Endothelial cell of umbilical vein (primary cell): Measurements from ENCODE around the gene MTMR3. TPM values are rescaled to one million over a fixed set of nuclear protein-coding genes. Genes with fewer than 3 reads are reported as not detected.

Experiments
- BruUV-seq: library from RNA; stranded (reverse); fragments of 400-500 nt; replicated peaks from 2 replicates; lab custom pipeline; 2021; lab: Mats Ljungman, UMichigan
- CTCF ChIA-PET: fragments of 300-600, 350-600 bp; sonication (Branson Sonifier 250); formaldehyde crosslinking; loops from one replicate; lab custom pipeline; 2021; ENCODE audit warnings: antibody characterized with exemption, inconsistent platforms; lab: Charles Lee
- POLR2A ChIA-PET: fragments of 300-600, 350-600 bp; sonication (Branson Sonifier 250); formaldehyde crosslinking; loops from one replicate; lab custom pipeline; 2021; ENCODE audit warnings: antibody characterized with exemption, inconsistent platforms; lab: Charles Lee
- DNase-seq: peaks from one replicate; pipeline ENCODE4 v3.0.0-alpha.2; 2011; ENCODE audit warnings: low read depth, low spot score
- FAIRE-seq: peaks from 2 replicates; lab custom pipeline; 2011; peaks lifted over from hg19 to GRCh38; lab: Jason Lieb, UNC
- H2AFZ ChIP-seq: 2 replicates; pipeline ENCODE4 v1.6.0; 2012; ENCODE audit warnings: low read depth, low read length, control low read depth, inconsistent platforms
- H3K27ac ChIP-seq: 2 replicates; pipeline ENCODE4 v1.5.1; 2011; ENCODE audit warnings: low read depth, mild to moderate bottlenecking, control low read depth, low read length, moderate library complexity; ENCODE audit not compliant: insufficient read depth
- H3K27me3 ChIP-seq, 2 experiments: 2 replicates each; pipeline versions ENCODE4 v1.6.0 to v1.6.1; 2011; ENCODE audit warnings: low read length in 2 of 2, mixed read lengths in 1 of 2; ENCODE audit not compliant: control insufficient read depth in 2 of 2, insufficient read depth in 2 of 2
- H3K36me3 ChIP-seq, 2 experiments: 2 replicates in 1 of 2; 3 replicates in 1 of 2; pipeline ENCODE4 v1.5.1; 2011; ENCODE audit warnings: low read length in 2 of 2, mild to moderate bottlenecking in 1 of 2, moderate library complexity in 1 of 2; ENCODE audit not compliant: control insufficient read depth in 2 of 2, insufficient read depth in 2 of 2; ENCODE audit errors: extremely low read depth in 1 of 2
- H3K4me1 ChIP-seq: 3 replicates; pipeline ENCODE4 v1.5.1; 2011; ENCODE audit warnings: mild to moderate bottlenecking, low read length; ENCODE audit not compliant: control insufficient read depth, insufficient read depth; ENCODE audit errors: extremely low read depth
- H3K4me2 ChIP-seq: 2 replicates; pipeline ENCODE4 v1.6.1; 2011; ENCODE audit warnings: low read length, control low read depth, mixed read lengths; ENCODE audit not compliant: insufficient read depth
- H3K4me3 ChIP-seq, 3 experiments: fragments of 200-600 bp in 1 of 3; sonication (generic), shearing (Covaris generic) in 1 of 3; replicated peaks in 1 of 3; 2 replicates each; pipeline ENCODE4 v1.5.1; 2011 to 2016; ENCODE audit warnings: control low read depth in 3 of 3, low read length in 3 of 3, mild to moderate bottlenecking in 2 of 3, inconsistent platforms in 1 of 3, low read depth in 1 of 3, moderate library complexity in 1 of 3; ENCODE audit not compliant: insufficient read depth in 1 of 3
- H3K79me2 ChIP-seq: 2 replicates; pipeline ENCODE4 v1.6.0; 2012; ENCODE audit warnings: low read length, inconsistent platforms; ENCODE audit not compliant: control insufficient read depth, insufficient read depth
- H3K9ac ChIP-seq: replicated peaks from 2 replicates; pipeline ENCODE3; 2011; ENCODE audit warnings: low read length, control low read depth; ENCODE audit not compliant: insufficient read depth; ENCODE audit errors: extremely low read depth
- H3K9me1 ChIP-seq: replicated peaks from 3 replicates; pipeline ENCODE4 v1.6.0; 2011; ENCODE audit warnings: mild to moderate bottlenecking, low read length; ENCODE audit not compliant: control insufficient read depth, insufficient read depth; ENCODE audit errors: extremely low read depth
- H3K9me3 ChIP-seq: replicated peaks from 2 replicates; pipeline ENCODE4 v1.5.1; 2012; ENCODE audit warnings: low read length, inconsistent platforms; ENCODE audit not compliant: control insufficient read depth, insufficient read depth
- H4K20me1 ChIP-seq: replicated peaks from 2 replicates; pipeline ENCODE3; 2011; ENCODE audit warnings: mild to moderate bottlenecking, low read length; ENCODE audit not compliant: control insufficient read depth, insufficient read depth; ENCODE audit errors: extremely low read depth
- EZH2 ChIP-seq: IDR thresholded peaks from 2 replicates; pipeline ENCODE4 v1.6.1; 2012; ENCODE audit warnings: borderline replicate concordance, low read depth, mild to moderate bottlenecking, moderate library complexity, low read length, inconsistent platforms; ENCODE audit not compliant: severe bottlenecking
- FOS ChIP-seq: IDR thresholded peaks from 2 replicates; pipeline ENCODE4 v1.6.1; 2011; ENCODE audit warnings: mild to moderate bottlenecking, low read length, moderate library complexity, borderline replicate concordance; ENCODE audit not compliant: insufficient read depth
- GATA2 ChIP-seq: IDR thresholded peaks from 2 replicates; pipeline ENCODE4 v1.7.0; 2011; ENCODE audit warnings: low read depth, mild to moderate bottlenecking, moderate library complexity, mixed read lengths, low read length; ENCODE audit not compliant: insufficient read length, insufficient read depth
- JUN ChIP-seq: IDR thresholded peaks from 2 replicates; pipeline ENCODE4 v1.6.1; 2011; ENCODE audit warnings: borderline replicate concordance, low read depth; ENCODE audit not compliant: insufficient read length, insufficient read depth
- MYC ChIP-seq: IDR thresholded peaks from one replicate; pipeline ENCODE4 v1.6.1; 2011; ENCODE audit warnings: mild to moderate bottlenecking, low read depth, low read length
- POLR2A ChIP-seq: IDR thresholded peaks from 2 replicates; pipeline ENCODE4 v1.6.1; 2012; ENCODE audit warnings: low read depth, mild to moderate bottlenecking, control low read depth, low read length
- POLR2AphosphoS5 ChIP-seq: IDR thresholded peaks from 2 replicates; pipeline ENCODE4 v1.6.1; 2012; ENCODE audit warnings: low read depth, mild to moderate bottlenecking, control low read depth, low read length, moderate library complexity; ENCODE audit not compliant: insufficient read depth
- dilution Hi-C: fragments of 300-500 bp; cut with MboI; formaldehyde crosslinking; loops from one replicate; pipeline ENCODE4 v1.15.0; 2019; ENCODE audit warnings: low sequenced_read_pairs; ENCODE audit not compliant: extremely low pct_ligation_motif_present
- intact Hi-C: fragments of 100-400 bp; cut with micrococcal nuclease; formaldehyde crosslinking; loops from one replicate; pipeline ENCODE4 v1.10.0; 2022
- polyA plus RNA-seq, 4 experiments: library from polyadenylated mRNA; depleted of rRNA in 3 of 4; stranded (reverse) in 3 of 4; unstranded in 1 of 4; fragments of >200 nt; gene quantifications; 2 replicates each; pipeline versions ENCODE4 v1.2.1 to v1.2.3, GENCODE V29; 2011 to 2012; ENCODE audit warnings: missing spikeins in 1 of 4
- total RNA-seq: library from RNA; stranded (reverse); gene quantifications from 2 replicates; pipeline ENCODE4 v1.2.3, GENCODE V29; 2021
- TF ChIP-seq, protein P1 (sequence below), 2 donors: IDR thresholded peaks; 1 replicate in 1 of 2; 2 replicates in 1 of 2; pipeline ENCODE4 v1.5.1; 2011; ENCODE audit warnings: low read length in 2 of 2, mild to moderate bottlenecking in 2 of 2, moderate library complexity in 2 of 2, control low read depth in 1 of 2, inconsistent platforms in 1 of 2, low read depth in 1 of 2; ENCODE audit not compliant: insufficient read depth in 1 of 2; ENCODE audit errors: extremely low read depth in 1 of 2
- TF ChIP-seq, protein P2 (sequence below): IDR thresholded peaks from 2 replicates; pipeline ENCODE4 v1.6.1; 2011; ENCODE audit not compliant: insufficient read depth, insufficient read length

MTMR3 gene
- total and polyA plus RNA-seq, 2 donors (not counting 3 experiments of a cell fraction or from before 2014, with no cell fraction given) = 30.1 to 36.5 TPM

DNA sequence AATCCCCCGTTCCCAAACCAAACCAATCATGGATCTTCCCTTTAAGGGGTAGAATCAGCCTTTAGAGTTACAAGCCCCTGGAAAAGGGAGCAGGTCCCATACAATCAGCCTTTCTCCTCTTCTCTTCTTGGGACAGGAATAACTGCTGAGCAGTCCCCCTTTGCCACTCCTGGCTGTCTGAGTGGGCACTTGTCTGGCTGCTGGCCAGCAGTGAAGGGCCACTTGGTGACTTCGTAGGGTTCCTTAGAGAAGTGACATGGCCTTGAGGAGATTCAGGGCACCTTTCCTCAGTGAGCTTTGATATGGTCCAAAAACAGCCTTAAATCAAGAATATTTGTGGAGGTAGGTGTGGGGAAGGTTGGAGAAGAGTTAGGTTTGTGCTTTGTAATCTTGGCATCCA, 143.8 kb downstream of the MTMR3 start:
- no peak overlapping the region for H3K4me3 ChIP-seq
- DNase-seq (no peak), FAIRE-seq (no peak)
- H3K4me1 ChIP-seq = no peaks in the 10 kb centered on the region
- no peak overlapping the region for H3K27ac ChIP-seq
- intact Hi-C loops = no loop called here
- TF ChIP-seq, protein P1, sequence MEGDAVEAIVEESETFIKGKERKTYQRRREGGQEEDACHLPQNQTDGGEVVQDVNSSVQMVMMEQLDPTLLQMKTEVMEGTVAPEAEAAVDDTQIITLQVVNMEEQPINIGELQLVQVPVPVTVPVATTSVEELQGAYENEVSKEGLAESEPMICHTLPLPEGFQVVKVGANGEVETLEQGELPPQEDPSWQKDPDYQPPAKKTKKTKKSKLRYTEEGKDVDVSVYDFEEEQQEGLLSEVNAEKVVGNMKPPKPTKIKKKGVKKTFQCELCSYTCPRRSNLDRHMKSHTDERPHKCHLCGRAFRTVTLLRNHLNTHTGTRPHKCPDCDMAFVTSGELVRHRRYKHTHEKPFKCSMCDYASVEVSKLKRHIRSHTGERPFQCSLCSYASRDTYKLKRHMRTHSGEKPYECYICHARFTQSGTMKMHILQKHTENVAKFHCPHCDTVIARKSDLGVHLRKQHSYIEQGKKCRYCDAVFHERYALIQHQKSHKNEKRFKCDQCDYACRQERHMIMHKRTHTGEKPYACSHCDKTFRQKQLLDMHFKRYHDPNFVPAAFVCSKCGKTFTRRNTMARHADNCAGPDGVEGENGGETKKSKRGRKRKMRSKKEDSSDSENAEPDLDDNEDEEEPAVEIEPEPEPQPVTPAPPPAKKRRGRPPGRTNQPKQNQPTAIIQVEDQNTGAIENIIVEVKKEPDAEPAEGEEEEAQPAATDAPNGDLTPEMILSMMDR (IDR thresholded peaks at IDR 0.05; ENCODE audit: extremely low read depth in 1 of 2, insufficient read depth in 1 of 2, low read depth in 1 of 2, low read length in 2 of 2) = no peak
- no peak for TF ChIP-seq GATA2
- TF ChIP-seq JUN = no peak
- TF ChIP-seq, protein P2, sequence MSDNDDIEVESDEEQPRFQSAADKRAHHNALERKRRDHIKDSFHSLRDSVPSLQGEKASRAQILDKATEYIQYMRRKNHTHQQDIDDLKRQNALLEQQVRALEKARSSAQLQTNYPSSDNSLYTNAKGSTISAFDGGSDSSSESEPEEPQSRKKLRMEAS = no peak
- no peak for TF ChIP-seq POLR2A
- no peak for TF ChIP-seq EZH2
- TF ChIP-seq POLR2AphosphoS5 = no peak
- no peak for TF ChIP-seq MYC
- TF ChIP-seq FOS = no peak
- ChIA-PET CTCF (interaction anchor here (1.3 kb wide), 1 partner anchor 82 kb away, joined by 3 read pairs; no protein-coding TSS in a partner anchor), POLR2A (no interaction called here)
- no peaks in the 10 kb centered on the region for H3K79me2 ChIP-seq
- no TSS peak for BruUV-seq
- dilution Hi-C loops = no loop called here
- no peaks in the 10 kb centered on the region for H4K20me1 ChIP-seq
- H2AFZ ChIP-seq = no peak overlapping the region
- H3K9me1 ChIP-seq = no peaks in the 10 kb centered on the region
- peaks cover 8 to 33% of the 10 kb centered on the region in 2 experiments for H3K36me3 ChIP-seq
- no peak overlapping the region for H3K4me2 ChIP-seq
- H3K27me3 ChIP-seq = no peaks in the 10 kb centered on the region
- H3K9me3 ChIP-seq = no peaks in the 10 kb centered on the region
- H3K9ac ChIP-seq = no peak overlapping the region
